ENCODE results near the gene ZNF467. TPM values are rescaled to one million over a fixed set of nuclear protein-coding genes. Genes with fewer than 3 reads are reported as not detected.

ZNF467 gene
- total and polyA plus RNA-seq, 11 donors: 2.6 to 9.5 (median 4.7) TPM

GRCh38 chr7:149785983-149786382 lies 12.6 kb upstream of the ZNF467 start:
- DNase-seq (no peak), ATAC-seq (no peak)
- H3K4me3 ChIP-seq: no peak overlapping the region
- TF ChIP-seq POLR2A (IDR thresholded peaks at IDR 0.05) (no peak), CTCF (IDR thresholded peaks at IDR 0.05) (no peak)
- H3K27me3 ChIP-seq: peaks cover 3 to 35% (median 20%) of the 10 kb centered on the region in 9 donors
- WGBS, 4 donors: 85 to 94% (median 93%) methylated on average over 9 of the region's 9 CpGs
- intact Hi-C loops (cut with DNase I): no loop called here
- peaks cover 0 to 30% (median 6%) of the 10 kb centered on the region in 12 donors for H3K4me1 ChIP-seq
- no peaks in the 10 kb centered on the region for H3K9me3 ChIP-seq
- H3K36me3 ChIP-seq: no peaks in the 10 kb centered on the region
- H3K27ac ChIP-seq: no peak overlapping the region

GRCh38 chr7:149785402-149785801 lies 12.0 kb upstream of the ZNF467 start:
- TF ChIP-seq CTCF (IDR thresholded peaks at IDR 0.05) (no peak), POLR2A (IDR thresholded peaks at IDR 0.05) (no peak)
- Histone ChIP-seq H3K36me3 (no peaks in the 10 kb centered on the region), H3K27ac (no peak overlapping the region), H3K4me3 (no peak overlapping the region), H3K9me3 (no peaks in the 10 kb centered on the region), H3K27me3 (peaks cover 3 to 30% (median 16%) of the 10 kb centered on the region in 9 donors), H3K4me1 (peaks cover 0 to 29% (median 6%) of the 10 kb centered on the region in 12 donors)
- WGBS, 4 donors: 93 to 97% (median 95%) methylated on average over 4 to 15 of the region's 15 CpGs
- no peak for ATAC-seq
- no peak for DNase-seq
- intact Hi-C loops (cut with DNase I): no loop called here

- peaks cover 2 to 19% (median 6%) of the 10 kb centered on the region in 9 donors for H3K27me3 ChIP-seq
- no peak for ATAC-seq
- H3K36me3 ChIP-seq: no peaks in the 10 kb centered on the region
- 83 to 90% (median 87%) methylated on average over 5 of the region's 5 CpGs for WGBS, 4 donors
- H3K27ac ChIP-seq: no peak overlapping the region
- DNase-seq: no peak
- no peak overlapping the region for H3K4me3 ChIP-seq
- H3K9me3 ChIP-seq: no peaks in the 10 kb centered on the region
- peaks cover 0 to 20% (median 6%) of the 10 kb centered on the region in 12 donors for H3K4me1 ChIP-seq
- intact Hi-C loops (cut with DNase I): no loop called here
- TF ChIP-seq CTCF (IDR thresholded peaks at IDR 0.05): no peak
- TF ChIP-seq POLR2A (IDR thresholded peaks at IDR 0.05): no peak
Observed at GRCh38 chr7:149784251-149784608, 10.8 kb upstream of the ZNF467 start.

- peak in 1 of 5 donors; percentile 44 for DNase-seq
- peaks cover 0 to 13% (median 3%) of the 10 kb centered on the region in 9 donors for H3K27me3 ChIP-seq
- no peak for TF ChIP-seq CTCF (IDR thresholded peaks at IDR 0.05)
- no peak for TF ChIP-seq POLR2A (IDR thresholded peaks at IDR 0.05)
- no peaks in the 10 kb centered on the region for H3K9me3 ChIP-seq
- no peaks in the 10 kb centered on the region for H3K36me3 ChIP-seq
- WGBS, 4 donors: 68 to 72% (median 69%) methylated on average over 17 to 22 of the region's 22 CpGs
- intact Hi-C loops (cut with DNase I): no loop called here
- H3K4me1 ChIP-seq: peaks cover 0 to 20% (median 6%) of the 10 kb centered on the region in 12 donors
- H3K4me3 ChIP-seq: no peak overlapping the region
- H3K27ac ChIP-seq: no peak overlapping the region
- no peak for ATAC-seq
Observed at GRCh38 chr7:149783386-149784250, 10.2 kb upstream of the ZNF467 start.
